Measurements from ENCODE around the gene AGPS. TPM values are rescaled to one million over a fixed set of nuclear protein-coding genes. Genes with fewer than 3 reads are reported as not detected.
"Not testable (repeated sequence)": the region's sequence is repeated elsewhere in the genome, so short reads cannot be mapped to it uniquely, and the experiment has no call there.

AGPS gene
- total RNA-seq, 1 donor from 2014 or later, result 27.7 TPM

GRCh38 chr2:177405029-177405692 lies 12.6 kb downstream of the AGPS start:
- ATAC-seq (ENCODE audit: poor library complexity) (no peak), DNase-seq (no peak)
- intact Hi-C loops (cut with DNase I), result no loop called here

- ATAC-seq (ENCODE audit: poor library complexity), result no peak
- intact Hi-C loops (cut with DNase I), result no loop called here
- DNase-seq, result no peak
Measured at GRCh38 chr2:177406182-177406581, 13.6 kb downstream of the AGPS start.

- DNase-seq (no peak), ATAC-seq (ENCODE audit: poor library complexity) (no peak)
- intact Hi-C loops (cut with DNase I), result no loop called here
Measured at GRCh38 chr2:177407031-177407430, 14.5 kb downstream of the AGPS start.

GRCh38 chr2:177410629-177411028 lies 18.1 kb downstream of the AGPS start:
- ATAC-seq (ENCODE audit: poor library complexity); intact Hi-C loops (cut with DNase I); DNase-seq: not testable (repeated sequence)

- no peak for ATAC-seq (ENCODE audit: poor library complexity)
- intact Hi-C loops (cut with DNase I), result no loop called here
- DNase-seq, result no peak
Measured at GRCh38 chr2:177413703-177414102, 21.1 kb downstream of the AGPS start.

GRCh38 chr2:177419274-177419673 lies 26.7 kb downstream of the AGPS start:
- ATAC-seq (ENCODE audit: poor library complexity), result no peak

GRCh38 chr2:177422271-177422670 lies 29.7 kb downstream of the AGPS start:
- no peak for ATAC-seq (ENCODE audit: poor library complexity)
- no peak for DNase-seq
- intact Hi-C loops (cut with DNase I), result no loop called here

More at GRCh38 chr2:177419274-177419673, 26.7 kb downstream of the AGPS start:
- intact Hi-C loops (cut with DNase I), result loop anchor here (5.0 kb wide), 1 partner anchor 82 kb away; no protein-coding TSS in a partner anchor
- no peak for DNase-seq

GRCh38 chr2:177424120-177424519 lies 31.5 kb downstream of the AGPS start:
- ATAC-seq (ENCODE audit: poor library complexity); DNase-seq; intact Hi-C loops (cut with DNase I): not testable (repeated sequence)

- intact Hi-C loops (cut with DNase I); ATAC-seq (ENCODE audit: poor library complexity); DNase-seq: not testable (repeated sequence)
Measured at GRCh38 chr2:177424620-177425019, 32.0 kb downstream of the AGPS start.

GRCh38 chr2:177427316-177427715 lies 34.7 kb downstream of the AGPS start:
- ATAC-seq (ENCODE audit: poor library complexity), result no peak
- intact Hi-C loops (cut with DNase I), result no loop called here
- DNase-seq, result no peak

GRCh38 chr2:177427936-177428335 lies 35.4 kb downstream of the AGPS start:
- intact Hi-C loops (cut with DNase I); DNase-seq; ATAC-seq (ENCODE audit: poor library complexity): not testable (repeated sequence)

GRCh38 chr2:177429688-177430325 lies 37.2 kb downstream of the AGPS start:
- no peak for DNase-seq
- ATAC-seq (ENCODE audit: poor library complexity), result no peak
- intact Hi-C loops (cut with DNase I), result no loop called here

GRCh38 chr2:177430411-177430810 lies 37.8 kb downstream of the AGPS start:
- DNase-seq, result no peak
- ATAC-seq (ENCODE audit: poor library complexity), result no peak
- intact Hi-C loops (cut with DNase I), result no loop called here

- intact Hi-C loops (cut with DNase I); DNase-seq; ATAC-seq (ENCODE audit: poor library complexity): not testable (repeated sequence)
Measured at GRCh38 chr2:177431111-177431725, 38.6 kb downstream of the AGPS start.

GRCh38 chr2:177432703-177433102 lies 40.1 kb downstream of the AGPS start:
- intact Hi-C loops (cut with DNase I), result no loop called here
- DNase-seq (no peak), ATAC-seq (ENCODE audit: poor library complexity) (no peak)

- no peak for ATAC-seq (ENCODE audit: poor library complexity)
- no peak for DNase-seq
- intact Hi-C loops (cut with DNase I), result no loop called here
Measured at GRCh38 chr2:177433402-177433801, 40.8 kb downstream of the AGPS start.

- intact Hi-C loops (cut with DNase I), result no loop called here
- no peak for DNase-seq
- ATAC-seq (ENCODE audit: poor library complexity), result no peak
Measured at GRCh38 chr2:177434475-177434874, 41.9 kb downstream of the AGPS start.

- DNase-seq, result no peak
- no peak for ATAC-seq (ENCODE audit: poor library complexity)
- intact Hi-C loops (cut with DNase I), result no loop called here
Measured at GRCh38 chr2:177445200-177445599, 52.6 kb downstream of the AGPS start.

- intact Hi-C loops (cut with DNase I), result no loop called here
- ATAC-seq (ENCODE audit: poor library complexity) (no peak), DNase-seq (no peak)
Measured at GRCh38 chr2:177448031-177448430, 55.5 kb downstream of the AGPS start.

GRCh38 chr2:177449159-177449558 lies 56.6 kb downstream of the AGPS start:
- intact Hi-C loops (cut with DNase I), result no loop called here
- no peak for ATAC-seq (ENCODE audit: poor library complexity)

More at GRCh38 chr2:177449159-177449558, 56.6 kb downstream of the AGPS start:
- no peak for DNase-seq
